Activated CD8-positive, alpha-beta memory T cell treated with anti-CD3 and anti-CD28 coated beads, Interleukin-2, amount 50 U/mL, for 48 hours (primary cell): ENCODE results near the gene SLC38A9.
A peak's percentile ranks its signal among the peaks of the same experiment; 100 is the strongest.
"Not testable (repeated sequence)": the region's sequence is repeated elsewhere in the genome, so short reads cannot be mapped to it uniquely, and the experiment has no call there.

Experiments used
- DNase-seq: peaks from one replicate; pipeline ENCODE4 v3.0.0-alpha.2; 2020

SLC38A9 gene, protein sequence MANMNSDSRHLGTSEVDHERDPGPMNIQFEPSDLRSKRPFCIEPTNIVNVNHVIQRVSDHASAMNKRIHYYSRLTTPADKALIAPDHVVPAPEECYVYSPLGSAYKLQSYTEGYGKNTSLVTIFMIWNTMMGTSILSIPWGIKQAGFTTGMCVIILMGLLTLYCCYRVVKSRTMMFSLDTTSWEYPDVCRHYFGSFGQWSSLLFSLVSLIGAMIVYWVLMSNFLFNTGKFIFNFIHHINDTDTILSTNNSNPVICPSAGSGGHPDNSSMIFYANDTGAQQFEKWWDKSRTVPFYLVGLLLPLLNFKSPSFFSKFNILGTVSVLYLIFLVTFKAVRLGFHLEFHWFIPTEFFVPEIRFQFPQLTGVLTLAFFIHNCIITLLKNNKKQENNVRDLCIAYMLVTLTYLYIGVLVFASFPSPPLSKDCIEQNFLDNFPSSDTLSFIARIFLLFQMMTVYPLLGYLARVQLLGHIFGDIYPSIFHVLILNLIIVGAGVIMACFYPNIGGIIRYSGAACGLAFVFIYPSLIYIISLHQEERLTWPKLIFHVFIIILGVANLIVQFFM

DNA sequence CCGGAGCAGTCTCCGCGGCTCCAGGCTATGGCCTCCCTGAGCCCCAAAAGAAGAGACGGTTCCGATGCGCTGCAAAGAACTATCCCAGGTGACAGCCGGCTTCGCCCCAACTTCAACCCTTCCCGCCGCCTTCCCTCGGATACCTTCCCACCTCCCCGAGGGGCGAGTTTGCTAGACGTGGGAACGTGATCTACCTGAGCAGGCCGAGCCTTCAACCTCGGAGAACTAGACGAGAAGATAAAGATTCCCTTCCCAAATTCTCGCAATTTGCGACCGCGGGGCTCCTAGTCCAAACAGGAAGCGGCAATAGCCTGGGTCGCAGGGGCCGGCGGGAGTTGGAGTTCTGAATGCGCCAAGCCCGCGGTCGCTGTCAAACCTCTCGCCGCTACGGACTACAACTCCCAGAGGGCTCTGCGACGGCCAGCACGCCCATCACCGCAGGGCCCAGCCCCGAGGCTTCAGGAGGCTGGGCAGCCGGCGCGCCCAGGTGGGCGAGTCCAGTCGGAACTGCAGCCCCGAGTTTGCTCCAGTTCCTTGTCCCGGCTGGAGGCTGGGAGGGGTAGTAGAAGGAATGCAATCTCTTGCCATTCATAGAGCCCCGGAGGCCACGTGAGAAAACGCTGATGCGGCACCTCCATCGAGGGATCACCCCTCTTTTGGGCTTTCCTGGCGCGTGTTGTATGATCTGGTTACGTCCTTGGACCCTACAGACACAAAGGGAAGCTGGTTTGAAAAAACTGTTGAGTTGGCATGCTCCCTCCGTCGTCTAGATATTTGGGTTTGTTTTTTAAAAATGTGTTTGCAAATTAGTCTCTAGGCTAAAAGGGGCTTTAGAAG is at the start of gene SLC38A9:
TSS of gene SLC38A9 (minus strand) at position 302 of the 837 bp plus-strand sequence. CDS start 14,366 bp downstream, outside the sequence.
- DNase-seq, result peak; percentile 94

DNA sequence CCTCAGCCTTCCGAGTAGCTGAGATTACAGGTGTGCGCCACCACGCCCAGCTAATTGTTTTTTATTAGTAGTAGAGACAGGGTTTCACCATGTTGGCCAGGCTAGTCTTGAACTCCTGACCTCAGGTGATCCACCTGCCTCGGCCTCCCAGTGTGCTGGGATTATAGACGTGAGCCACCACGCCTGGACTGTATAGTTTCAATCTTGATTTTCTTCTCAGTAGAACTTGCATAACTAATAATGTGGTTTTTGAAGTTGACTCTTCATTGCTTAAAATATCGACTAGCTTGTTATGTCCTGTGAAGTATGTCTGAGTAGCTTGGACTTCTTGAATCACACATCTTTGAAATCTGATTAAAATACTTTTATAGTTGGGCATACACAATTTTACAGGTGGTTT is 49.6 kb upstream of the SLC38A9 start:
- DNase-seq, result not testable (repeated sequence)

DNA sequence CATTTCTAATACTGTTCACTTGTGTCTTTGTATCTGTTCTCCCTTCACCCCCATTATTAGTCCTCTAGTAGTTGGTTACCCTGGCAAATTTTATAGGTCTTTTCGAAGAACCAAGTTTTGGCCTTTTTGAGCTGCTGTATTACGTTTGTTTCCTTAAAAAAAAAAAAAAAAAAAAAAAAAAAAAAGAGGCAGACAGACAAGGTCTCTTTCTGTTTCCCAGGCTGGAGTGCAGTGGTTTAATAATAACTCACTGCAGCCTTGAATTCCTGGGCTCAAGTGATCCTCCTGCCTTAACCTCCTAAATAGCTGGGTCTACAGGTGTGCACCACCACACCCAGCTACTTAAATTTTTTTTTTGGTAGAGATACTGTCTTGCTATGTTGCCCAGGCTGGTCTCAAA is 46.6 kb upstream of the SLC38A9 start:
- no peak for DNase-seq

DNA sequence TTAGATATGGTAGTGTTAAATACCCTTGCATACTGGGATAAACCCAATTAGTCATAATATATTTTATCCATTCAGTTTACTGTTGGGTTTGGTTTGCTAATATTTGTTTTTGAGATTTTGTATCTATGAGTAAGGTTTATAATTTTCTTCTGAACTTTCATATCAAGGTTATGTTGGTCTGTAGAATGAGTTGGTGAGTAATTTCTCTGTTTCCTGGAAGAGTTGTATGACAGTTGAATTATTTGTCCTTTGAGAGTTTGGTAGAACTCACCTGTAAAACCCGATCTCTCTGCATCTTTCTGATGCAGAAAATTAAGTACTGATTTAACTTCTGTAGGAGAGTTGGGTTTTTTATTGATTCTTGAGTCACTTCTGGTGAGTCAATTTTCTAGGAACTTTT is 46.1 kb upstream of the SLC38A9 start:
- DNase-seq, result no peak

DNA sequence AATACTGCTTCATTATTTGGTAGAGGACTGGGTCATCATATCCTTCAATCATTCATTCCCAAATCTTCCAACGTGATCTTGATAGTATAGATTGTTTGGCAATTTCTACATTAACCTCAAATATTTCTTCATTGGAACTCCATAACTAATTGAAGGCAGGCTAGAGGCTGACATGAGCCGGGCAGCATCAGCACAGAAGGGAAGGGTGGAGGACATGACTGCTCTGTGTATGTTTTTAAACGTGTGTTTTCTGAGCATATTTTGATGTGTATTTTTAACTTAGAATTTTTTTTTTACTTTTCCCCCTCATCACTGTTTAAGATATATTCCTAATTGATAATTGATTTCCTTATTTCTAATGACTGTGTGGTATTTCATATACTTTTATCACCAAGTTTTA is 38.4 kb upstream of the SLC38A9 start:
- no peak for DNase-seq

DNA sequence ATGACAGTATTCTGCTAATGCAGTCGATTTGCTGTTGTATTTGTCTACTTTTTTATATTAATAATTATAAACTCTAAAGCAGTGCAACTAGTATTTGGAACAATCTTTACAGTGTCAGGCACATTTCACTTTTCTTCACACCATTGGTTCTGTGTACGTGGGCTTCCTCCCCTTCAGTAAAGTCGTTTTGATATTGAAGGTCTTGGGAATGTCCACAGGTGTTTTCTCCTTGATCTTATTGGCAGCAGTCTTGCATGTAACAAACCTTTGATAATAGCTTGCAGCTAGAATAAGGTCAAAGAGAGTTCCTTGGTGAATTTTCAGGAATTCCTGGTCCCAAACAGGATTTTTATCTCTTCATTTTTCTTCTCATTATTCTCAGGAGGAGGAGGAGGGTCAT is 37.9 kb upstream of the SLC38A9 start:
- no peak for DNase-seq

DNA sequence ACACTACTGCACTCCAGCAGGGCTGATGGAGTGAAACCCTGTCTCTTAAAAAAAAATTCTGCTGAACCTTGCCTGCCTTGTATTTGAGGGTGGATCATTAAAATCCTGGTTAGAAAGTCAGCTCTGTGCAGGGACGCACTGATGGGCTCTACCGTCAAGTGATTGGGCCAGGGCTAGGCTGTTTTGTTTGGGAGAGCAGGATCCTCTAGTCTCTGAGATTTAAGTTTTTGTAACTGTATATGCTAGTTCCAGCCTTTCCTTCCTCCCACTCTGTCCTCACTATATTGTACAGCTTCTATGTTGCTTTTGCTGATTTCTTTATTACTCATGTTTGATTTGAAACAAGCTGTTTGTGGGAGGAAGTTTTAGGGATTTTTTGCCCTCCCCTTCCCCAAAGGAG is 37.3 kb upstream of the SLC38A9 start:
- no peak for DNase-seq

DNA sequence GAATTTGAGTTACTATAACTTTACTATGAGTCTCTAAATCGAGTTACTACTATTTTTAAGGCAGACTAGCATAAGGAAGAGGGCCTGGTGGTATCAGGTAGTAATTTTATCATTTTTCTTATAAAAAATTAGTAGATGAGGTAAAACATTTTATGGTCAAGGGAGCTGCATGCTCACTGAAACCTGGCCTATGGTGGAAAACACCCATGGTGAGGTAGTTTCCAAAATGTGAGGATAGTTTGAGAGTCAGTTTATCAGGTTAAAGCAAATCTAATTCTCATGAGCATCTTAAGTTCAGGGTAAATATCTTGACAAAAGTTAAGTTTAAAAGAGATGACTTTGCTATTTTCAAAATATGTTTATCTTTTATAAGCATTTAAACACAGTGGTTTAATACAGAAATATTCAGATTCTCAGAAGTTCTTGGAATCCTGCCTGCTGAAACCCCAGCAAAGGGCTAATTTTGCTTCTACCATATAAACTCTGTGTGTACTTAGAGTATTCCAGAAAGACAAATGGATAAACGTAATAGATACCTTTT is 35.7 kb upstream of the SLC38A9 start:
- no peak for DNase-seq

DNA sequence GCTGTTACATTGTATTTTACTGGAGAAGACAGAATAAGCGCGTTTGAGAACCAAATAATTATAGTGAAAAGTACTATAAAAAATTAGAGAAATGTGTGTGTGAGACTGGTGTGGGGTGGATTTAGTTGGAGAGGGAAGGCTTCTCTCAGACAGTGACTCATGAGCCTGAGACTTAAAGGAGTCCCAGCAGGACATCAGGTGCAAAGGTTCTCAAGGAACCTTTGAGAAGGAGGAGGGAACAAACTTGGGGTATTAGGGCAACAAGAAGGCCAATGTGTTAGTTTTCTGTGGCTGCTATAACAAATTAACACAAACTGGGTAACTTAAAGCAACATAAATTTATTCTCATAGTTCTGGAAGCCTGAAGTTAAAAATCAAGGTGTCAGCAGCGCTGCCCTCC is 30.7 kb upstream of the SLC38A9 start:
- DNase-seq, result no peak

DNA sequence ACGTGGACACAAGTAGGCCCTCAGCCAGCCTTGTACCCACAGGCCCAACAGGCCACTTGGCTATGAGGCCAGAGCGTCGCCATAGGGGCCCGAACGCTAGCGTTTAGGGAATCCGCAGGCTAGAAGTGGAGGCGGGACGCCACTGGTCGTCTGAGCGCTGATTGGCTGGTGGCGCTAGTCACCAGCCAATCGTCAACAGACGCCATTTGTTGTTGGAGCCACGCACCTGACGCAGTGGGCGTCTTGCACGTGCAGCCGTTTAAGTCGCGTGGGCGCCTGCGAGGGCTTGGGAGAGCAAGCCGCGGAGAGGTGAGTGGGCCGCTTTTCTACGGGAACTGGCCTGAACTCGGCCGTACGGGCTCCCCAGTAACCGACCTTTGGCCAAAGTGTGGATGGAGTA is 25.7 kb upstream of the SLC38A9 start, which contains the start of gene DDX4:
TSS of gene DDX4 (plus strand) at position 269 of the 400 bp plus-strand sequence. CDS start 903 bp downstream, outside the sequence.
- no peak for DNase-seq

DNA sequence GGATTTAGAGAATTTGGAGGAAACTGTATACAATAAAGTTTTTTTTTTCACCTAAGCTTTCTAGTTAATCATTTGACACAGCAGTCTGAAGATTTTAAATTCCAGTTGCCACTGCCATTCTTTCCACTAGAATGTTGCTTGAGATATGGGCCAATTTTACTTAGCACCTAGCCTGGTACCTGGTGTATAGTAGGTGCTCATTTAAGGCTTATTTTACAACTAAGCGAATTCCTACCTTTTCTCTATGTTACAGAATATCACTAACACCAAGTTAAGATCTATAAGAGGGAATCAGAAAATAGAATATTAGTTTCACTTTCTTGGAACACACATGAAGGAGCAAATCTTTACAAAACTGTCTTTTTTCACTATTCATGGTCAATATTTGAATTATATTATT is 22.5 kb upstream of the SLC38A9 start:
- no peak for DNase-seq

DNA sequence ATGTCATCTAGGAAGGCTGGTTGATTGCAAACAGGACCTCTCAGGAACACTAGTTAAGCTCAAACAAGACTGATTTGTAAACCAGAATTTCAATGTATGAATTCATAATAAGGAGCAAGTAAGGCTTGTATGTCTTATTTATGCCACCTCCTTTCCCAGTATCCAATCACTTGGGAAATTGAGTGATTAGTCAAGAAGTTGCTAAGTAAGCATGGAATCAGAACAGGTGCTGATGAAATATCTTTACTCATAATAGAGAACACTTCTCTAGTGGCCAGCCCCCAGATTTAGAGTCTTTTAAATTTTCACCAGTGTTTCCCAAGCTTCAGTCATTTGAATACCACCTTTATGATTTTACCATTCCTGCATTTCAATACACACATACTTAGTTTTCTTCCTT is 20.5 kb upstream of the SLC38A9 start:
- DNase-seq, result no peak

DNA sequence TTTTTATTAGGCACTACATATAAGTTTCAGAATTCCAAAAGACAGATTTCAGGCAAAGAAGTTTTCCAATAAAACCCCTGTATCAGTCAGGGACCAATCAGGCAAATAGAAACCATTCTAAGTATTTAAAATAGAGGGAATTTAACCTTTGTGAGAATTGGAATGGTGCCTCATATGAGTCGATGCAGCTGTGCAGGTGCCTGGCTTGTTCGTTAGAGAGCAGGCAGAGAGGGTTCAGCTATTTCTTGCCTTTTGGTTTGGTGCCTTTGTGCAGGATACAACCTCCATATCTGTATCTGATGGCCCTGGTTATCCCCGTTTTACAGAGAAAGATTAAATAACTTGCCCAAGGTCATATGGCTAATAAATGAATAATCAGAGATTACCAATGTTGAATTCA is 19.7 kb upstream of the SLC38A9 start:
- no peak for DNase-seq

DNA sequence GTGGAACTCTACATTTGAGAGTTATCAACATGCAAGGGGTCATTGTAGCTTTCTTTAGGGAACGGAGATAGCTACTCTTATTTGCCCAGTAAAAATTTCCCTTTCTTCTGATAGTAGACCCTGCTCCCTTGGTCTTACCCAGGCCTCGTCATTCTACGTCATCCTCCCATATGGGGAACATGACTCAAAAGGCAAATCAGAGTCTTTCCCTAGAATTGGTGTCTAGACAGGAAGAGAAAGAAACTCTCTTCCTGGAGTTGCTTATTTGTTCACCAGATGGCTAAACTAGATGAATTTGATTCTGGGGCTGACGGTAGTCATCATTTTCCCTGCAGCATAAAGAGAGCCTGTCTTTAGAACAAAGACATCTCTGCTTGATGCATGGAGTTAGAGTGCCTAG is 12.2 kb upstream of the SLC38A9 start:
- DNase-seq, result no peak

DNA sequence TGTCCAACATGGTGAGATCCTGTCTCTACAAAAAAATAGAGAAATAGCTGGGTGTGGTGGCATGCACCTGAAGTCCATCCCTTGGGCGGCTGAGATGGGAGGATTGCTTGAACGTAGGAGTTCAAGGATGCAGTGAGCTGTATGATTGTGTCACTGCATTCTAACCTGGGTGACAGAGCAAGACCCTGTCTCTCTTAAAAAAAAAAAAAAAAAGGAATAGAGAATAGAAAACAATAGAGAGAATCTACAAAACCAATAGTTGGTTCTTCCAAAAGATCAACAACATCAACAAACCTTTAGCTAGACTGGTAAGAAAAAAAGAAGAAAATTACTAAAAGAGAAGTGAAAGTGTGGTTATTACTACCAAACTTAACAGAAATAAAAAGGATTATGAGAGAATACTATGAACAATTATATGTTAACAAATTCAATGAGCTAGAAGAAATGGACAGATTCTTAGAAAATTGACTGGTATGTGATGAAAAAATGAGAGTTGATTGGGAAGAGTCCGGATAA is 8.1 kb upstream of the SLC38A9 start:
- no peak for DNase-seq

DNA sequence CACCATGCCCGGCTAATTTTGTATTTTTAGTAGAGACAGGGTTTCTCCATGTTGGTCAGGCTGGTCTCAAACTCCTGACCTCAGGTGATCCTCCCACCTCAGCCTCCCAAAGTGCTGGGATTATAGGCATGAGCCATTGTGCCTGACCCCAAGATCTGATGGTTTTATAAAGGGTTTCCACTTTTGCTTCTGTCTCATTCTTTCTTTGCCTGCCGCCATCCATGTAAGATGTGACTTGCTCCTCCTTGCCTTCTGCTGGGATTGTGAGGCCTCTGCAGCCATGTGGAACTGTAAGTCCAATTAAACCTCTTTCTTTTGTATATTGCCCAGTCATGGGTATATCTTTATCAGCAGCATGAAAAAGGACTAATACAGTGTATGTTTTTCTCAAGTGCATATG is 6.9 kb upstream of the SLC38A9 start:
- not testable (repeated sequence) for DNase-seq

DNA sequence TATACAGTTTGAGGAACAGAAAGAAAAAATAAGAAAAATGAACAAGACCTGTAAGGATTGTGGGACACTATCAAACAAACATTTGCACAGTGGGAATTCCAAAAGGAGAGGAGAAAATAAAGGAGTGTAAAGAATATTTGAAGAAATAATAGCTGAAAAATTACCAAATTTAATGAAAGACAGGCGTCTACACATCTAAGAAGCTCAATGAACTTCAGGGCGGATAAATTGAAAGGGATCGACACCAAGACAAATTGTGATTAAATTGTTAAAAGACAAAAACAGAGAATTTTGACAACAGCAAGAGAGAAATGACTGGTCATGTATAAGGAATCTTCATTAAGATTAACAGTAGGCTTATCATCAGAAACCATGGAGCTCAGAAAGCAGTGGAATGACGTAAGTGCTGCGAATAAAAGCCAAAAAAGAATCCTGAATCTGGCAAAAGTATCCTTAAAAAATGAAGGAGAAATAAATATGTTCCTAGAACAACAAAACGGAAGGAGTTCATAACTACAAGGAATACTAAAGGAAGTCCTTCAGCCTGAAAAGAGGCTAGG is 3.5 kb upstream of the SLC38A9 start:
- no peak for DNase-seq

DNA sequence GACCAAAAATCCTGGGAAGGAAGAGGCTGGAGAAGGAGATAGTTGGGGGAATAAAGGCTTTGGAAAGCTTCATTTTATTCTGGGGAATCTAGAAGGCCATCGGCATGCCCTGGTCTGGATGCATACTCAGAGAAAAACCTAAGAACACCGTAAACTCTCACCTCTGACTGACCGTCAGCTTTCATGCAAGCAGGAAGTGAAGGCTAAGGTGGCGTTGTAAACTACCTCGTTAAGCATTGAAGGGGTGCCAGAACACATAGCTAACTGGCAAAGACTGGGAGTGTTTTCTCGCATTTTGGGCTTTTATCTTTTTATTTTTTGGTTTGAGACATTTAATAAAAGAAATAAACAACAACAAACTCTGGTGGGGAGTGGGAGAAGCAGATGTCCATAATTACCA is 2.6 kb upstream of the SLC38A9 start:
- no peak for DNase-seq

DNA sequence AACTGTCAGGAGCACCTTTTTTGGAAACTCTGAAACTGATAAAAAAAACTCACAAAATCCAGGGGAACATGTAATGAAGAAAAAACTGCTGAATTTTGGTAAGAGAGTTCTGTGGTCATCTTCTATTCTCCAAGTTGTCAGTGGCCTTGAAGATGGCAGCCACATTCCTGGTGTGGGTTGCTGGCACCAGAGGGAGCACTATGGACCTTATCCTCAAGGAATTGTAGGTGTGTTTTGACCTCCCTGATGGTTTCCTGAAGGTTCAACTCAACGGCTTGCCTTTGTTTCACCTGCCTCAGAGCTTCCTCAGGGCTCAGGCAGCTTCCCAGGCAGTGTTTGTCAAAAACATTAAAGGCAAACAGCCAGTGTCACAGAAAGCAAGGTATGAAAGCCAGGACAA is 2.2 kb upstream of the SLC38A9 start:
- DNase-seq, result no peak

DNA sequence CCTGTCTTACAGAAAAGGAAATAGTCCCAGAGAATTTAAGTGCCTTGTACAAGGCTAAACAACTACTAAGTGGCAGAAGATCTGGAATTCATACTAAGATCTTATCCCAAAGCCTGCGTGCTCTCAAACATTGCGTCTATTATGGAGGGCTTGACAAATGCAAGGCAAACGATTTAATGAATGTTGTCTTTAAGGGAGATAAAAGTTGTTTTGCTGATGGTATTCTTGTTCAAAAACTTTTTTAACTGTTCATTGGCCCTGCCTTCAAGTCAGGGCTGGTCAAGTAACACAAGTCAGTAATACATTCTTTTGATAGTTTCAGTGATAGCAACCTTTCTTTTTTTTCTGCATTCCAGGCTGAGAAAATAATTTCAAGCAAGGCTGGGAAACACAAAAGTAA is 1.7 kb upstream of the SLC38A9 start:
- no peak for DNase-seq

DNA sequence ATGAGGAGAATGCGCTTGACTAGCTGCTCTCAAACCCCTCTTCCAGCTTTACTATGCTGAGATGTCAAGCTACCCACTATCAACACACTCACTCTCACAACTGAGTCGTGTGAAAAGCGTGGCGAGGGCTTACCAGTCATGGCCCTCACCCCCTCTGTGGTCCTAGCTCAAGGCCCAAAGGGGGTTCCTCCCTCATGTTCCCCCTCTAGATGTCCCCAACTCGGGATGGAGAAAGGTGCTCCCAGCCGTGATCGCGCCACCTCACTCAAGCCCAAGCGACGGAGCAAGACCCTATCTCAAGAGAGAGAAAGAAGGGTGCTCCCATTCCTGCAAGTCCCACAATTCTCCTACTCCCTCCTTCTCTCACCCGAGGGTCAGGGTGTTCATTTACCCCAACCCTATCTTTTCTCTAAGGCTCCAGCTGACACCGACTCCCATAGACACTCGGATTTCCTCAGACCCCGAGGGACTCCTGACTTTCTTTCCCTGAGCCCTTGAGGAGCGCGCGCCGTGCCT is 559 bp downstream of the SLC38A9 start:
- DNase-seq, result peak; percentile 56

DNA sequence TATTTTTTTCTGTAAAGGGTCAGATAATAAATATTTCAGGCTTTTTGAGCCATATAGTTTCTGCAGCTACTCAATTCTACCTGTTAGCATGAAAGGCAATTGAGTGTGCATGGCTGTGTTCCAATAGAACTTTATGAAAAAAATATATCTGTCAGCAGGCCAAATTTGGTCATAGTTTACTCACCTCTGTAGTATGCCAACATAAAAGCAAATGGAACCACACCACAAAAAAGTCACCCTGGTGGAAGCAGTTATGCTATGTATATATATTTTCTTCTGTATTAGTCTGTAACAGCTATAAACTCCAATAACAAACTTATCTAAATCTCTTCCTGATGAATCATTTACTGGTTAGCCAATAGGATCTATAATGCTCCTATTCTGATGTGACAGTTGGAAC is 3.4 kb downstream of the SLC38A9 start:
- no peak for DNase-seq

DNA sequence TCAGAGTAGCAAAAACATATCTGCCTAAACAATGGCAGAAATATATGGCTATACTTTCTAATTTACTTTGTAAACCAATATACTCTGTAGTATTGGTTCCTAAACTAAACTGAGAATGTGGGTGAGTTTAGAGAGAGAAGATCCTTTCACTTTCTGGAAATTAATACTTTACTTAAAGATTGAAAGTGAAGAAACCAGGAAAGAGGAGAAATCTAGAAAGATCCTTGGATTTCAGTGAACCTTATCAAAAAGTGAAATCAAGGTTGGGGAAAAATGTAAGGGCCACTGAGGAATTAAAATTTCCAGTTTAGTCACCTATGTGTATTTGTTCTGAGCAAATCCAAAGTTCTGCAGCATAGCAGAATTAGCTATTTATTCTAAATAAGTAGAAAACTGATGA is 5.9 kb downstream of the SLC38A9 start:
- no peak for DNase-seq
